HG03442 (cell line): ENCODE measurements around the gene IL37.
"Not testable (repeated sequence)": the region's sequence is repeated elsewhere in the genome, so short reads cannot be mapped to it uniquely, and the experiment has no call there.

Source experiments
- ATAC-seq: cut with Tn5 transposase; IDR thresholded peaks from one replicate; pipeline ENCODE4 v1.9.1; 2021; ENCODE audit warnings: mild to moderate bottlenecking, moderate library complexity; ENCODE audit not compliant: unreplicated experiment

The IL37 gene

DNA sequence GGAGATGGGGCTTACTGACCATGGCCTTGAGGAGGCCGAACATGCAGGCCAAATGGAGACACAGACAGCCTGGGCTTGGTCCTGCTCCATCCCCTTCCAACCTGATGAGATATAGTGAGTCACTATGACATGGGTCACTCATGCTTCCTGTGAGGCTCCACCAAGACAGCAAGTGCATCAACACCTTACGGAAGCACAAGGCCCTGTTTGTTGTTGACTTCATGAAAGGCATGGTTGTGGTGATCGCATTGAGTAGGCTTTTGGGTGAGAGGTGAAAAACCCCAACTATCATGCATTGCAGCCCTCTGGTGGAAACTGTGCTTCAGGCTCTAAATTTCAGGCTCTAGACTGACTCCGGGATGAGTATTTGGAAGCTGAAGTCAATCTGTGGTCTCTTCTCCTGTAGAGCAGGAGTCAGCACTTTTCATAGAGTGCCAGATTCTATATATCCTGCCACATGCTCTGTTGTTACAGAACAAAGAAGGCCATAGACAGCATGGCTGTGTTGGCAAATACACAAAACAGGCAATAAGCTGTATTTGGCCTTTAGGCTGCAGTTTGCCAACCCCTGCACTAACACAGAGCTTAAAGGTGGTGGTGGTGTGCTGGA lies 10.1 kb downstream of the IL37 start:
- no peak for ATAC-seq

GRCh38 chr2:112921982-112922381 lies 11.0 kb downstream of the IL37 start:
- ATAC-seq = no peak

DNA sequence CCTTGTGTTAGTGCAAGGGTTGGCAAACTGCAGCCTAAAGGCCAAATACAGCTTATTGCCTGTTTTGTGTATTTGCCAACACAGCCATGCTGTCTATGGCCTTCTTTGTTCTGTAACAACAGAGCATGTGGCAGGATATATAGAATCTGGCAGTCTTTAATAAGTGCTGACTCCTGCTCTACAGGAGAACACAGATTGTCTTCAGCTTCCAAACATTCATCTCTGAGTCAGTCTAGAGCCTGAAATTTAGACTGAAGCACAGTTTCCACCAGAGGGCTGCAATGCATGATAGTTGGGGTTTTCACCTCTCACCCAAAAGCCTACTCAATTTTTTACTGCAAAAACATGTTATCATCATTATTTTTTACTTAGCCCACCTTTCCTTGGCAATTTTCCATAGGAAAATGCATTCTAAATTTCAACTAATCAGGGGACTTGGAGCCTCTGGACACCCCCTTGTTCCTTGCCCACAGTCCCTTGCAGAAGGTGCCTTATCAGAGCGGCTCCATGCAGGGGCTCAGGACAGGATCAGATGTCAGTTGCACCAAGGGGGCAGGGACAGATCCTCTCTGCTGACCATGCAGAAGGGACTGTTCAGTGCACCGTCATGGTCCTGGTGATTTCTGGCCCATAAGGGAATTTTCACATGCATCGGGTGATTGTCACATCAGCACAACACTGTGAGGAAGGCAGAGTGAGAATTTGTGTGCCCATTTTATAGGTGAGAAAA lies 12.4 kb downstream of the IL37 start:
- no peak for ATAC-seq

DNA sequence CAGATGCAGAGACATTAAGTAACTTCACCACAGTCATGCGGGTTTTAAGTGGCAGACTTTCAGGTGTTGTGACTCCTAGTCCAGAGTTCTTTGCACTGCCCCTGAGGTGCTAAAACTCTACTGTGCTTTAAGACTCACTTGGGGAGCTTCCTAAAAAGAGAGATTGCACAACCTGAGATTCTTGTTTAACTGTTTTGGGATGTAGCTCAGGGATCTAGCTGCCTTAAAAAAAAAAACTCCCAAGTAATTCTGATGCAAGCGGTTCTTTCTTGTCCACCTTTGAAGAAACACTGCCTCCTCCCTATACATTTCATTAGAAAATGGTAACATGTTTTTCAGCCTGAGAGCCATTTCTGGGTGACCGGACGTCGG lies 13.0 kb downstream of the IL37 start:
- no peak for ATAC-seq

- no peak for ATAC-seq
These were observed 13.4 kb downstream of the IL37 start for GRCh38 chr2:112924360-112924759.

- no peak for ATAC-seq
These were observed 13.9 kb downstream of the IL37 start for GRCh38 chr2:112924821-112925220.

GRCh38 chr2:112926707-112927106 lies 15.7 kb downstream of the IL37 start:
- ATAC-seq = no peak

DNA sequence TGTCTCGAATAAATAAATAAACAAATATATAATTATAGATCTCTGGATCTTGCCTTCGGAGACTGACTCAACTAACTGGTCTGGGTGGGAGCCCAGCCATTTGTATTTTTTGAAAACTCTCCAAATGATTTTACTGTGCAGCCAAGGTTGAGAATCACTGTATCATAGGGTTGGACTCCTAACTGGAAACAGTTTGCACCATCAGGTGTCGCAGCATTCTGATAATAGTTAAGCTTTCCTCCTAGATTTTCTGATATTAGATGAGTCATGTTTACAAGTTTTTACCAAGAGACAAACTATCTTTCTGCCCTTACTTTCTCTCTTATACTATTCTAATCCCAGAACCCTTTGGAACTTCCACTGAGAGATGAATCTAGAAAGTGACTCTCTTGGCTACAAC lies 16.8 kb downstream of the IL37 start:
- no peak for ATAC-seq

DNA sequence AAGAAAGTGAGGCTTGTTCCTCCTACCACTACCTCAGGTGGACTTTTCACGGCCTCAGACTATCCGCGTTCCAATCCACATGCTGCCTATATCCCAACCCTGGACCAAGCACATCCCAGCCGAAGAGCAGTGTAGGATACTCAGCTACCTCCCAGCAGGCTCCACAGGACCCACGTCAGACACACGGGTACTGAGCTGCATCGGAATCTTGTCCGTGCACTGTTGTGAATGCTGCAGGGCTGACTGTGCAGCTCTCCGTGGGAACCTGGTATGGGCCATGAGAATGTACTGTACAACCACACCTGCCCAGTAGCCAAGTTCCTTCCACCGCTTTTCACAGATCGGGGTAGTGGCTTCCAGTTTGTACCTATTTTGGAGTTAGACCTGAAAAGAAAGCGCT lies 22.3 kb downstream of the IL37 start:
- ATAC-seq = no peak

DNA sequence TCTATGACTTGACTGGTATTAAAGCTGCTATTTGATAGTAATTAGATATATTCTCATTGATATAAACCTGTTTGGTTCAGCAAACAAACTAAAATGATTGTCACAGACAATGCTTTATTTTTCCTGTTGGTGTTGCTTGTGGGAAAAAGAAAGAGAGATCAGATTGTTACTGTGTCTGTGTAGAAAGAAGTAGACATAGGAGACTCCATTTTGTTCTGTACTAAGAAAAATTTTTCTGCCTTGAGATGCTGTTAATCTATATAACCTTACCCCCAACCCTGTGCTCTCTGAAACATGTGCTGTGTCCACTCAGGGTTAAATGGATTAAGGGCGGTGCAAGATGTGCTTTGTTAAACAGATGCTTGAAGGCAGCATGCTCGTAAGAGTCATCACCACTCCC lies 23.2 kb downstream of the IL37 start:
- ATAC-seq = not testable (repeated sequence)

- ATAC-seq = no peak
These were observed 25.9 kb downstream of the IL37 start for GRCh38 chr2:112936927-112937232.

- ATAC-seq = no peak
These were observed 27.9 kb downstream of the IL37 start for GRCh38 chr2:112938904-112939303.

GRCh38 chr2:112939425-112939824 lies 28.5 kb downstream of the IL37 start:
- no peak for ATAC-seq

- ATAC-seq = no peak
These were observed 30.1 kb downstream of the IL37 start for GRCh38 chr2:112940859-112941625.

- peak; percentile 72 for ATAC-seq
These were observed 31.0 kb downstream of the IL37 start for GRCh38 chr2:112941753-112942653.

DNA sequence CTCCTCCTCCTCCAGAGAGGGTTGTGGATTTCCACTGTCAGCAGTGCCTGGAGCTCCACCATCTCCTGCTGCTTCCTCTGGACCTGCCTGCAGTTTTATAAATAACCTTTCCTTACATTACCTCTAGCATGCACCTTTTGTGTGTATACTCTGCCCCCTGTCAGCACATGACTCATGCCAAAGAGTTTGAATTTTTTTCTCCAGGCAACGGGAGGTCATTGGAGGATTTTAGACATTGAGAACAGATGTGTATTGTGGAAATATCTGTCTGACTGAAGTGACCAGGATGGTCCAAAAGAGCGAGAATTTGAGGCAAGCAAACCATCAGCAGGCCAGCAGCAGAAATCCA lies 31.7 kb downstream of the IL37 start:
- ATAC-seq = no peak

DNA sequence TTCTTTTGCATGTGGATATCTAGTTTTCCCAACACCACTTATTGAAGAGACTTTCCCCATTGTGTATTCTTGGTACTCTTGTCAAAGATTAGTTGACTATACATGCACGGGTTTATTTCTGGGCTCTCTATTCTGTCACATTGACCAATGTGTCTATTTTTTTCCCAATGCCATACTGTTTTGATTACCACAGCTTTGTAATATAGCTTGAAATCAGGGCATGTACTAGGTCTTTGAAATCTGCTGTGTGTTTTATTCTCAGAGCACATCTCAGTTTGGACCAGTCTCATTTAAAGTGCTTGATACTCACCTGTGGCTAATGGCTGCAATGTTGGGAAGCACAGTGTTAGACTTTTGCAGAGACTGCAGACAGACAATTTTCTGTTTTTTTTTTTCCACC lies 34.0 kb downstream of the IL37 start:
- ATAC-seq = no peak

- no peak for ATAC-seq
These were observed 35.1 kb downstream of the IL37 start for GRCh38 chr2:112946086-112946485.

- no peak for ATAC-seq
These were observed 36.4 kb downstream of the IL37 start for GRCh38 chr2:112947374-112947773.

- no peak for ATAC-seq
These were observed 38.5 kb downstream of the IL37 start for GRCh38 chr2:112949456-112949855.

GRCh38 chr2:112954364-112954763 lies 43.4 kb downstream of the IL37 start:
- ATAC-seq = no peak
